Mesodermal cell (in vitro differentiated cells): ENCODE measurements around the gene PKP1.

ENCODE experiments used
- H3K27ac ChIP-seq: 2 replicates; pipeline ENCODE4 v1.7.0; 2013; ENCODE audit warnings: mild to moderate bottlenecking, low read depth, low read length, moderate library complexity; ENCODE audit not compliant: severe bottlenecking
- H3K36me3 ChIP-seq: 2 replicates; pipeline ENCODE4 v1.7.1; 2013; ENCODE audit warnings: mild to moderate bottlenecking, low read length, moderate library complexity; ENCODE audit not compliant: control insufficient read depth, insufficient read depth
- H3K4me1 ChIP-seq: one replicate; pipeline ENCODE4 v1.7.1; 2013; ENCODE audit warnings: mild to moderate bottlenecking, low read length; ENCODE audit not compliant: insufficient read depth, control insufficient read depth, poor library complexity, severe bottlenecking
- H3K4me3 ChIP-seq: 2 replicates; pipeline ENCODE4 v1.7.0; 2013; ENCODE audit warnings: low read length, control low read depth, mild to moderate bottlenecking; ENCODE audit not compliant: insufficient read depth, poor library complexity, severe bottlenecking; ENCODE audit errors: extremely low read depth
- H3K9me3 ChIP-seq: 2 replicates; pipeline ENCODE4 v1.7.1; 2013; ENCODE audit warnings: mild to moderate bottlenecking, low read length, moderate library complexity; ENCODE audit not compliant: control insufficient read depth
- WGBS, 2 experiments: methylation state at CpG; one replicate each; pipeline ENCODE4 v1.1.5; 2013; ENCODE audit warnings: missing lambda C conversion rate in 2 of 2; ENCODE audit not compliant: insufficient coverage in 2 of 2; 5-methylcytosine and 5-hydroxymethylcytosine counted together

Gene PKP1

DNA sequence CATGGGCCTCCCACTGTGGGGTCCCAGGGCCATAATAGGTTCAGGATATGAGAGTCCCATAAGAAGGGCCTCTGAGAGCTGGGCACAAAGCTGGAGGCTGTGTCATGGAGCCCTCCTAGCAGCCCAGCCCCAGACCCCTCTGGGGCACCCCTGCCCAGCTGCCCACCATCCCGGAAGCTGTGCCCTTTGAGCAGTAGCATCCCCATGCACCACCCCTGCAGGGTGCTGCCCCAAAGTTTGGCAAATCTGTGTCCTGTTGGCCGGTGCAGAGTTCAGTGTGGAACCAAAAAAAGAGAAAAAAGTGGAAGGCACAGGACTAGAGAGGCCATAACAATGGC, 76.5 kb downstream of the PKP1 start:
- no peak overlapping the region for H3K4me3 ChIP-seq
- H3K9me3 ChIP-seq, result no peaks in the 10 kb centered on the region
- WGBS, 2 experiments, result 83 to 100% methylated on average over 2 of the region's 2 CpGs
- peaks cover 9% of the 10 kb centered on the region for H3K4me1 ChIP-seq
- H3K27ac ChIP-seq, result no peak overlapping the region
- no peaks in the 10 kb centered on the region for H3K36me3 ChIP-seq

GRCh38 chr1:201360486-201360885, 77.2 kb downstream of the PKP1 start:
- Histone ChIP-seq H3K36me3 (no peaks in the 10 kb centered on the region), H3K4me3 (no peak overlapping the region), H3K4me1 (peaks cover 9% of the 10 kb centered on the region), H3K27ac (no peak overlapping the region), H3K9me3 (no peaks in the 10 kb centered on the region)
- WGBS, 2 experiments, result 94 to 98% methylated on average over 4 to 6 of the region's 7 CpGs

GRCh38 chr1:201360901-201361651, 77.8 kb downstream of the PKP1 start:
- H3K36me3 ChIP-seq, result no peaks in the 10 kb centered on the region
- H3K4me3 ChIP-seq, result no peak overlapping the region
- peaks cover 9% of the 10 kb centered on the region for H3K4me1 ChIP-seq
- H3K9me3 ChIP-seq, result no peaks in the 10 kb centered on the region
- 88 to 92% methylated on average over 12 to 15 of the region's 15 CpGs for WGBS, 2 experiments
- H3K27ac ChIP-seq, result no peak overlapping the region

GRCh38 chr1:201361652-201362504, 78.6 kb downstream of the PKP1 start:
- no peak overlapping the region for H3K4me3 ChIP-seq
- H3K36me3 ChIP-seq, result no peaks in the 10 kb centered on the region
- no peak overlapping the region for H3K27ac ChIP-seq
- H3K9me3 ChIP-seq, result no peaks in the 10 kb centered on the region
- WGBS, 2 experiments, result 37 to 51% methylated on average over 5 to 8 of the region's 10 CpGs
- peaks cover 9% of the 10 kb centered on the region for H3K4me1 ChIP-seq

DNA sequence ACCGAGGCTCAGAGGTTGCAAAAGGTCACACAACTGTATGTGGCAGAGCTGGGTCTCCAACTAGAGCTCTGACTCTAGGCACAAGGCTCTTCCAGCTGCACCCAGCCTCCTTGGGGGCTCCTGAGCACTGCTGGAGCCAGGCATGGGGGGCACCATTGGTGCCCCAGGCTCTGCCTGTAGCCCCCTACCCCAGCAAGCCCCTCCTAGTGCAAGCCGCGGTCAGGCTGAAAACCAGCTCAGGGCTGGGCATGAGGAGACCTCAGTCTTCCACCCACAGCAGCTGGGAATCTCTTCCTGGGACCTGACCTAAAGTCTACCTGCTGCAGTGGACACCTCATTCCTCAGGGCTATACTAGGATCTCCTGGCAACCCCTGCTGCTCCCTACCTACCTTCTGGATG, 79.6 kb downstream of the PKP1 start:
- Histone ChIP-seq H3K9me3 (no peaks in the 10 kb centered on the region), H3K4me3 (no peak overlapping the region), H3K36me3 (no peaks in the 10 kb centered on the region), H3K27ac (no peak overlapping the region), H3K4me1 (peaks cover 9% of the 10 kb centered on the region)
- 100% methylated on average over 3 of the region's 3 CpGs for WGBS, 2 experiments

DNA sequence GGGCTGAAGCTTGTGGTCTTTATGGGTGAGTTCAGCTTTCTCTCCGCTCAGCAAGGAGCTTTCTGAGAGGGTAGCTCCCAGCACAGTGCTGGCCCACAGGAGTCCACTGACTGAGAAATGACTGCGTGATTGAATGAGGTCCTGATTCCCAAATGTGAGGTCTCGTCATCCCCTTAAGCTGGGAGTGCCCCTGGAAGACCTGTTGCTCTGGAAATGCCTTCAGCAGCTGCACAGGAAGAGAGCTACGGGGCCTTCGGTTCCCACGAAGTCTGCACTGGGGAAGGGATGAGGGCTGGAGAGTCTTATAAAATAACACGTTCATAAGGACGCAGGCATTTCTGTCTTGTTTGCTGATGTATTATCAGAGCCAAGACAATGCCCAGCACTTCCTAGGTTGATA, 80.2 kb downstream of the PKP1 start:
- H3K9me3 ChIP-seq, result no peaks in the 10 kb centered on the region
- H3K4me1 ChIP-seq, result peaks cover 9% of the 10 kb centered on the region
- H3K4me3 ChIP-seq, result no peak overlapping the region
- no peak overlapping the region for H3K27ac ChIP-seq
- 92 to 97% methylated on average over 8 of the region's 8 CpGs for WGBS, 2 experiments
- no peaks in the 10 kb centered on the region for H3K36me3 ChIP-seq

DNA sequence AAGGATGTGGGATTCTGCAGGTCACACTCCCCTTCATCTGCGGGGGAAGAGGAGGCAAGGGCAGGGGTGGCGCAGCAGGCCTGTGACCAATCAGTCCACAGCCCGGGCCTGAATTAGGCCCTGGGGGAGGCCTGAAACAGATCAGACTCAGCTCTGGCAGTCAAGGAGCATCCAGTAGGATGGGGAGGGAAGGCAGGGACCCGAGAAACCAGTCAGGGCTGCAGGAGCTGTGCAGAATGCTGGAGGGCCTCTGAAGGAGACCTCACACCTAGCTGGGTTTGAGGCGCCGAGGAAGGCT, 81.5 kb downstream of the PKP1 start:
- WGBS, 2 experiments, result 86 to 91% methylated on average over 4 to 6 of the region's 6 CpGs
- H3K4me3 ChIP-seq, result no peak overlapping the region

DNA sequence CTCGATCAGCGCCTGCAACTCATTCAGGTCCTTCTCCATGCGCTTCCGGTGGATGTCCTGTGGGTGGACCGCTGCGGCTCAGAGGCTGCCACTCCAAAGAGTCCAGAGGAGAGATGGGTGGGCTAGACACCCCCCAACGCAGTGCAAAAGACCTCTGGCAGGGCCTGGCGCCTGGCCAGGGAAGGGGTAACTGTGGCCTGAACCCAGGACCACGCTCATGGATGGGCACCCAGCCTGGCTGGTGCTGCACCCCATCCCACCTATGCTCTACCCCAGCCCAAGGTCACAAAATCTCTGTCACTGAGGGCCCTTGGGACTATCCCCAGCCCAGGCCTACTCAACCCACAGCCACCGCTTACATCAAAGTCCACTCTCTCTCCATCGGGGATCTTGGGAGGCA, 81.9 kb downstream of the PKP1 start:
- Histone ChIP-seq H3K27ac (no peak overlapping the region), H3K36me3 (no peaks in the 10 kb centered on the region), H3K9me3 (no peaks in the 10 kb centered on the region), H3K4me3 (no peak overlapping the region), H3K4me1 (no peaks in the 10 kb centered on the region)
- 87 to 99% methylated on average over 10 to 11 of the region's 11 CpGs for WGBS, 2 experiments

More for the DNA sequence above, 81.5 kb downstream of the PKP1 start:
- Histone ChIP-seq H3K9me3 (no peaks in the 10 kb centered on the region), H3K27ac (no peak overlapping the region), H3K36me3 (no peaks in the 10 kb centered on the region), H3K4me1 (no peaks in the 10 kb centered on the region)

DNA sequence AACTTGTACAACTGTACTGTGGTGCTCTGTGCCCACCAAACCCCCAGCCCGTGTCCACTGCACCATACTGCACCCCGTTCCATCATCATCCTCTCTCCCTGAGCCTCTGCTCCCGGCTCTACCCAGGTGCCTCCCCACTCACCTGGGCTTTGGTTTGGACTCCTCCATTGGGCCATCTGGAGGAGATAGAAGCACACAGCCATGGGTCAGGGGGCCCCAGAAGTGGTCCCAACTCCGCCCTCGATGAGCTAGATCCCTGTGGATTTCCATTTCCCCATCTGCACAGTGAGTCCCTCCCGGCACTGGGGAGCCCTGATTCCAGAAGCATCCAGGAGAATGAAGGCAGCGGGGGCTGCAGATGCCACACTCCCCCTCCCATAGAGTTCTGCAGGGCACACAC, 83.4 kb downstream of the PKP1 start:
- H3K36me3 ChIP-seq, result no peaks in the 10 kb centered on the region
- no peak overlapping the region for H3K4me3 ChIP-seq
- H3K9me3 ChIP-seq, result no peaks in the 10 kb centered on the region
- H3K4me1 ChIP-seq, result no peaks in the 10 kb centered on the region
- no peak overlapping the region for H3K27ac ChIP-seq
- 78 to 81% methylated on average over 6 to 7 of the region's 7 CpGs for WGBS, 2 experiments

DNA sequence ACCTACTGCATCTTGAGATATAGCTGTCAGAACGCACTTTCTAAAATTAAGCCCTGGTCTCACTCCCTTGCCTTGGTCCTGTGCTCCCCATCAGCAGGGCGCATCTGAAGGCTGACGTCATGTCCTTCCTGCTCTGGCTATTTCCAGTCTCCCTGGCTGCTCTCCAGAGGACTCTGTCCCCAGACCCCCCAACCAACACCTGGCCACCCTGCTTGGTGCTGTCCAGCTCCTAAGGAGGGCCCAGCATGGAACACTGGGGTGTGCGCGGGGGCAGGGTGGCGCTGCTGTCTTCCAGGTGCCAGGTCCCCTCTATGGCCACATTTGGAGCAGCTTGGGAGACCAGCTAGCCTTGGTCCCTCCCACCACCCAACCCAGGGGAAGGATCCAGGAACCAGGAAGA, 85.9 kb downstream of the PKP1 start:
- Histone ChIP-seq H3K27ac (no peak overlapping the region), H3K4me1 (no peaks in the 10 kb centered on the region), H3K4me3 (no peak overlapping the region), H3K9me3 (no peaks in the 10 kb centered on the region), H3K36me3 (no peaks in the 10 kb centered on the region)
- 90 to 92% methylated on average over 6 of the region's 6 CpGs for whole genome bisulfite sequencing, 2 experiments

- Histone ChIP-seq H3K36me3 (no peaks in the 10 kb centered on the region), H3K9me3 (no peaks in the 10 kb centered on the region), H3K4me1 (peaks cover 1% of the 10 kb centered on the region), H3K27ac (no peak overlapping the region), H3K4me3 (no peak overlapping the region)
- WGBS, 2 experiments, result 77 to 88% methylated on average over 2 to 3 of the region's 3 CpGs
These were observed 87.2 kb downstream of the PKP1 start for GRCh38 chr1:201370500-201370899.
